Neural cell (in vitro differentiated cells): Measurements from ENCODE around the gene PLEKHG5. TPM values are rescaled to one million over a fixed set of nuclear protein-coding genes. Genes with fewer than 3 reads are reported as not detected.

Experiments used
- H2AFZ ChIP-seq: fragments of 200-600, 300-800 bp; sonication (generic), shearing (Covaris generic); 2 replicates; pipeline ENCODE4 v1.6.0; 2014; ENCODE audit warnings: low read depth, mild to moderate bottlenecking, antibody characterized with exemption, low read length, moderate library complexity
- H3F3A ChIP-seq: fragments of 200-600 bp; shearing (Covaris generic); 2 replicates; pipeline ENCODE4 v1.6.1; 2016; ENCODE audit warnings: mild to moderate bottlenecking, moderate library complexity, mixed read lengths, antibody characterized with exemption, low read length; ENCODE audit not compliant: insufficient read depth, poor library complexity, severe bottlenecking
- H3K27ac ChIP-seq: fragments of 200-600, 300-800 bp; sonication (generic), shearing (Covaris generic); 2 replicates; pipeline ENCODE4 v1.5.1; 2014; ENCODE audit warnings: mild to moderate bottlenecking, low read length, moderate library complexity
- H3K27me3 ChIP-seq: fragments of 300-800, 200-600 bp; sonication (generic), shearing (Covaris generic); 2 replicates; pipeline ENCODE4 v1.6.0; 2014; ENCODE audit warnings: mild to moderate bottlenecking, low read depth, low read length, moderate library complexity; ENCODE audit not compliant: insufficient read depth
- H3K36me3 ChIP-seq: fragments of 300-800, 200-600 bp; sonication (generic), shearing (Covaris generic); 2 replicates; pipeline ENCODE4 v1.5.1; 2014; ENCODE audit warnings: mild to moderate bottlenecking, antibody characterized with exemption, low read length, moderate library complexity; ENCODE audit not compliant: insufficient read depth
- H3K4me2 ChIP-seq: fragments of 300-800, 200-600 bp; sonication (generic), shearing (Covaris generic); 2 replicates; pipeline ENCODE4 v1.6.0; 2014; ENCODE audit warnings: mild to moderate bottlenecking, low read length
- H3K4me3 ChIP-seq: fragments of 300-800, 200-600 bp; sonication (generic), shearing (Covaris generic); 2 replicates; pipeline ENCODE4 v1.5.1; 2014; ENCODE audit warnings: mild to moderate bottlenecking, low read length, moderate library complexity
- H3K79me2 ChIP-seq: fragments of 200-600 bp; shearing (Covaris generic); replicated peaks from 2 replicates; pipeline ENCODE4 v1.6.0; 2014; ENCODE audit warnings: mild to moderate bottlenecking, low read length, moderate library complexity; ENCODE audit not compliant: insufficient read depth
- H3K9ac ChIP-seq: fragments of 300-800, 200-600 bp; sonication (generic), shearing (Covaris generic); 2 replicates; pipeline ENCODE4 v1.6.1; 2016; ENCODE audit warnings: mild to moderate bottlenecking, low read length, mixed read lengths
- H3K9me2 ChIP-seq: fragments of 200-600 bp; shearing (Covaris generic); 2 replicates; pipeline ENCODE4 v1.6.1; 2016; ENCODE audit warnings: mild to moderate bottlenecking, low read length, mixed read lengths; ENCODE audit not compliant: insufficient read depth
- H3K9me3 ChIP-seq: fragments of 200-600, 300-800 bp; sonication (generic), shearing (Covaris generic); 2 replicates; pipeline ENCODE4 v1.6.1; 2016; ENCODE audit warnings: mild to moderate bottlenecking, mixed run types, low read length, moderate library complexity, mixed read lengths
- H4K20me1 ChIP-seq: fragments of 200-600 bp; shearing (Covaris generic); 2 replicates; pipeline ENCODE4 v1.6.1; 2016; ENCODE audit warnings: mild to moderate bottlenecking, mixed run types; ENCODE audit not compliant: insufficient read depth
- CTCF ChIP-seq: fragments of 450-650 bp; IDR thresholded peaks from 2 replicates; pipeline ENCODE4 v1.5.1; 2014; ENCODE audit warnings: antibody characterized with exemption, mild to moderate bottlenecking, moderate library complexity; ENCODE audit not compliant: poor library complexity, severe bottlenecking
- EP300 ChIP-seq: fragments of 450-650 bp; conservative IDR thresholded peaks from 2 replicates; pipeline ENCODE4 v1.6.1; 2014; ENCODE audit warnings: antibody characterized with exemption, mild to moderate bottlenecking, moderate library complexity; ENCODE audit not compliant: poor library complexity, severe bottlenecking
- EZH2 ChIP-seq: fragments of 200-600, 300-800 bp; shearing (Covaris generic), sonication (generic); IDR thresholded peaks from 2 replicates; pipeline ENCODE4 v1.6.1; 2014; ENCODE audit warnings: antibody characterized with exemption, low read length, borderline replicate concordance, mild to moderate bottlenecking; ENCODE audit not compliant: insufficient read depth, poor library complexity, severe bottlenecking
- MXI1 ChIP-seq: fragments of 450-650 bp; conservative IDR thresholded peaks from 2 replicates; pipeline ENCODE4 v1.6.1; 2014; ENCODE audit warnings: antibody characterized with exemption, mild to moderate bottlenecking; ENCODE audit not compliant: poor library complexity, severe bottlenecking
- POLR2AphosphoS5 ChIP-seq: IDR thresholded peaks from 2 replicates; pipeline ENCODE4 v1.6.1; 2012
- RAD21 ChIP-seq: fragments of 450-650 bp; conservative IDR thresholded peaks from 2 replicates; pipeline ENCODE4 v1.6.1; 2014; ENCODE audit warnings: antibody characterized with exemption, mild to moderate bottlenecking, moderate library complexity
- REST ChIP-seq: IDR thresholded peaks from 2 replicates; pipeline ENCODE4 v1.6.1; 2012; ENCODE audit warnings: borderline replicate concordance
- SMC3 ChIP-seq: fragments of 450-650 bp; conservative IDR thresholded peaks from 2 replicates; pipeline ENCODE4 v1.6.1; 2014; ENCODE audit warnings: antibody characterized with exemption, mild to moderate bottlenecking, moderate library complexity; ENCODE audit not compliant: poor library complexity
- TAF1 ChIP-seq: IDR thresholded peaks from 2 replicates; pipeline ENCODE4 v1.6.1; 2012; ENCODE audit warnings: low read depth
- polyA plus RNA-seq: library from polyadenylated mRNA; depleted of rRNA; stranded (reverse); fragments of >200 nt; gene quantifications from 2 replicates; pipeline ENCODE4 v1.2.3, GENCODE V29; 2014

PLEKHG5 gene
- polyA plus RNA-seq, 1 donor from 2014 or later = 24.0 TPM

- Histone ChIP-seq H3K9me2 (no peaks in the 10 kb centered on the region), H3K79me2 (no peaks in the 10 kb centered on the region), H3K27me3 (no peaks in the 10 kb centered on the region), H3K27ac (no peak overlapping the region), H3K9ac (no peak overlapping the region), H3F3A (no peaks in the 10 kb centered on the region), H2AFZ (no peak overlapping the region), H3K9me3 (no peaks in the 10 kb centered on the region), H3K4me2 (no peak overlapping the region), H4K20me1 (no peaks in the 10 kb centered on the region), H3K4me3 (no peak overlapping the region), H3K36me3 (no peaks in the 10 kb centered on the region)
- no peak for TF ChIP-seq SMC3
- no peak for TF ChIP-seq REST
- no peak for TF ChIP-seq CTCF
- no peak for TF ChIP-seq RAD21
- no peak for TF ChIP-seq EZH2
- TF ChIP-seq MXI1 = no peak
- no peak for TF ChIP-seq EP300
- TF ChIP-seq POLR2AphosphoS5 = no peak
- no peak for TF ChIP-seq TAF1
These were observed 16.6 kb downstream of the PLEKHG5 start for GRCh38 chr1:6474815-6475282.

GRCh38 chr1:6473974-6474814 is 17.3 kb downstream of the PLEKHG5 start:
- no peak overlapping the region for H3K4me2 ChIP-seq
- no peak overlapping the region for H3K4me3 ChIP-seq

More at GRCh38 chr1:6473974-6474814, 17.3 kb downstream of the PLEKHG5 start:
- Histone ChIP-seq H3K79me2 (no peaks in the 10 kb centered on the region), H3K36me3 (no peaks in the 10 kb centered on the region), H3F3A (no peaks in the 10 kb centered on the region), H3K9ac (no peak overlapping the region), H3K27ac (no peak overlapping the region), H3K27me3 (no peaks in the 10 kb centered on the region), H3K9me3 (no peaks in the 10 kb centered on the region), H3K9me2 (no peaks in the 10 kb centered on the region), H2AFZ (no peak overlapping the region), H4K20me1 (no peaks in the 10 kb centered on the region)
- TF ChIP-seq TAF1 = no peak
- TF ChIP-seq POLR2AphosphoS5 = no peak
- TF ChIP-seq MXI1 = no peak
- no peak for TF ChIP-seq EP300
- TF ChIP-seq SMC3 = no peak
- TF ChIP-seq RAD21 = no peak
- no peak for TF ChIP-seq EZH2
- TF ChIP-seq CTCF = no peak
